ENCODE measurements around the gene TTC21A. TPM values are rescaled to one million over a fixed set of nuclear protein-coding genes. Genes with fewer than 3 reads are reported as not detected.

The TTC21A gene
- total RNA-seq, 1 donor from 2014 or later: 8.8 TPM

DNA sequence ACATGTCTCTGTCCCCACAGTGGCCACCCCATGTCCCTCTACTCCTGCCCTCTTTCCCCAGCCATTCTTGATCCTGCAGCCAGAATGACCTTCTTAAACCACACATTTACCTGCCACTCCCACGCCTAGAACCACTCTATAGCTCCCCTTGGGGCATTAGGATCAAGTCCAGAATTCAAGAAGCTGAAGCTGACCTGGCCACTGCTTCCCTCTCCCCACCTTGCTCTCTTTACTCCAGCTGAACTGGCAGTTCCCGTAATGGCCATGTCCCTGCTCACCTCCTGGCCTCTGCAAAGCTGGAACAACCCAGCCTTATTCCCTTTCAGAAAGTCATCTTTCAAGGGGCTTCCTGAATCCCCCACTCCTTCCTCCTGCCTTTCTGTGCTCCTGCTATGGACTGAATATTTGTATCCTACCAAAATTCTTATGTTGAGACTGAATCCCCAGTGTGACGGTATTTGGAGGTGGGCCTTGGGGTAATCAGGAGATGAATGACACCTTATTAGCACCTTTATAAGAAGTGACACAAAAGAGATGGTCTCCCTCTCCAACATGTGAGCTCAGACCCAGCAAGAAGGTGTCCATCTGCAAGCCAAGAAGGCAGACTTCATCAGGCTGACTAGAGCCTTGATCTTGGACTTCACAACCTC lies 42.1 kb downstream of the TTC21A start:
- Histone ChIP-seq H3K4me1 (peaks cover 78% of the 10 kb centered on the region), H3K27me3 (no peaks in the 10 kb centered on the region), H3K27ac (peak overlapping the region; percentile 100), H3K36me3 (peaks cover 0 to 19% of the 10 kb centered on the region in 2 donors), H3K9me3 (no peaks in the 10 kb centered on the region), H3K4me3 (peak overlapping the region in 1 of 2 donors; percentile 89)
- TF ChIP-seq POLR2A (IDR thresholded peaks at IDR 0.05) (no peak), POLR2AphosphoS5 (IDR thresholded peaks at IDR 0.05; ENCODE audit: insufficient read depth in 1 of 2, low read depth in 1 of 2) (no peak)
- intact Hi-C loops (cut with DNase I): loop anchor here (5.0 kb wide), 1 partner anchor 42 kb away; the partner anchor contains the start of genes GORASP1 and TTC21A
- no peak for DNase-seq (ENCODE audit: extremely low spot score in 2 of 2)

DNA sequence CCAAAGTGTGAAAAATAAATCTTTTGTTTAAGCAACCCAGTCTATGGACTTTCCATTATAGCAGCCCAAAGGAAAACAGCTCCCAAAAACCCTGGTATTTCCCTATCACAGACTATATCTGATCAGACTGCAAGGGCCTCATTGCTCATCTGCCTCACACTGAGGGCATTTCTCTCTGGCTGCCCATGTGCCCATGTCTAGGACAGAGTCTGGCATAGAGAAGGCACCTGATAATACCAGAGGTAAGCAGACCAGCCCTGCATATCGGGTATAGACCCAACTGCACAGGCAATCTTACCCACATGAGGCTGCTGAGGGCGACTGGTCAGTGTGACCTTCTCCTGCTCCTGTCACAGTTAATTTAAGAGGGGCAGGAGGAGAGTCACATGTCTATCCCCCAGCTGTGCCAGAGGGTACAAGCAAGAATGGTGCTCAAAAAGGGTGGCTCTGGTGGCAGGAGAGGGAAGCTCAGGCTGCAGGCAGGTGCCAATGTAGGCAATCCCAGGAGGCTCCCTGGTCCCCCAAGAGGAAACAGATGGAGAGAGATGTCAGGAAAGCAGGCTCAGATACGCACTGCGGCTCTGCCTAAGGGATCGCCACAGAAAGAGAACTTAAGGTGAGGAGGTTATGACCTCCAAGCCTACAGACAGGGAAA lies 42.8 kb downstream of the TTC21A start:
- no peaks in the 10 kb centered on the region for H3K9me3 ChIP-seq
- intact Hi-C loops (cut with DNase I): no loop called here
- H3K4me1 ChIP-seq: peaks cover 81% of the 10 kb centered on the region
- H3K36me3 ChIP-seq: peaks cover 0 to 12% of the 10 kb centered on the region in 2 donors
- H3K27ac ChIP-seq: peak overlapping the region; percentile 100
- DNase-seq (ENCODE audit: extremely low spot score in 2 of 2): no peak
- H3K27me3 ChIP-seq: no peaks in the 10 kb centered on the region
- H3K4me3 ChIP-seq: peak overlapping the region; percentile 89 to 95
- TF ChIP-seq POLR2A (IDR thresholded peaks at IDR 0.05): no peak
- TF ChIP-seq CTCF (IDR thresholded peaks at IDR 0.05): no peak
- no peak for TF ChIP-seq POLR2AphosphoS5 (IDR thresholded peaks at IDR 0.05; ENCODE audit: insufficient read depth in 1 of 2, low read depth in 1 of 2)

- Histone ChIP-seq H3K27me3 (no peaks in the 10 kb centered on the region), H3K9me3 (no peaks in the 10 kb centered on the region), H3K27ac (peak overlapping the region; percentile 100), H3K36me3 (peaks cover 0 to 5% of the 10 kb centered on the region in 2 donors), H3K4me3 (peak overlapping the region; percentile 89 to 95), H3K4me1 (peaks cover 76% of the 10 kb centered on the region)
- peak; percentile 54 to 63 for TF ChIP-seq POLR2AphosphoS5 (IDR thresholded peaks at IDR 0.05; ENCODE audit: insufficient read depth in 1 of 2, low read depth in 1 of 2)
- no peak for TF ChIP-seq CTCF (IDR thresholded peaks at IDR 0.05)
- DNase-seq (ENCODE audit: extremely low spot score in 2 of 2): peak in 1 of 2 donors; percentile 97
- intact Hi-C loops (cut with DNase I): no loop called here
Measured at GRCh38 chr3:39150803-39151631, 43.5 kb downstream of the TTC21A start.

- no peak for TF ChIP-seq POLR2AphosphoS5 (IDR thresholded peaks at IDR 0.05; ENCODE audit: insufficient read depth in 1 of 2, low read depth in 1 of 2)
- TF ChIP-seq POLR2A (IDR thresholded peaks at IDR 0.05): no peak
- TF ChIP-seq CTCF (IDR thresholded peaks at IDR 0.05): no peak
- H3K4me3 ChIP-seq: peak overlapping the region; percentile 89 to 95
- H3K36me3 ChIP-seq: no peaks in the 10 kb centered on the region
- peaks cover 47% of the 10 kb centered on the region for H3K4me1 ChIP-seq
- no peaks in the 10 kb centered on the region for H3K9me3 ChIP-seq
- H3K27me3 ChIP-seq: no peaks in the 10 kb centered on the region
- no peak for DNase-seq (ENCODE audit: extremely low spot score in 2 of 2)
- H3K27ac ChIP-seq: peak overlapping the region; percentile 100
- intact Hi-C loops (cut with DNase I): no loop called here
Measured at GRCh38 chr3:39153977-39154279, 46.4 kb downstream of the TTC21A start.

DNA sequence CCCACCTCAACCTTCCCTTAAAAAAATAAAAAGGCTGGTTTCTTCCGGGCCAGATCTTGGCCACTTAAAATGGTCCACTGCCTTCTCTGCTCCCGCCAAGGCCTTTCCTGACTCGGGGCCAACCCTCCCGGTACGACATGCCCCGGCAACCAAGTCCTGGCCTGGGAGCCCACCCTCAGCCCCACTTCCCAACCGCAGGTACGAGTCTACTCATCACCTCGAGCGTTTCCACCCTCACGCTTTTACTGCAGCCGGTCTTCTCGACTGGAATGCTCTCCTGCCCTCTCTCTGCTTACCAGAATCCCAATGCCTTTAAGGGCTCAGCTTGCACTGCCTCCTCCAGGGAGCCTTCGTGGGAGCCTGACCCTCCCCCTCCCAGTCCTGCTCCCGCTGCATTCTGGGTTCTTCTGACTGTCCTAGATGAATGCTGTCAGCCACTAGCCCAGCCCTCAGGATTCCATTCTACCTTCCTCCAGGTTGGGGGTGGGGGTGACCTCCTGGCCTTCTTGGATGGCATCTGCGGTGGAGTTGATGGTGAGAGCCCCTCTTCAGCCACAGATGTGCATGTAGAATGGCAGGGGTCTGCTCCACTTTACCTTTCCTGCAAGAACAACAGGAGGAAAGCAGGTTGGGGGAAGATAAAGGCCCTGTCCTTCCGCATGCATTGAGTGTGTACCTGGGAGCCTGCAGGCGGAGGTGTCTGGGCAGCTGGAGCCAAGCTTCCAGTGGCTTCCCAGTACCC lies 47.0 kb downstream of the TTC21A start:
- DNase-seq (ENCODE audit: extremely low spot score in 2 of 2): no peak
- H3K27ac ChIP-seq: peak overlapping the region; percentile 100
- peak overlapping the region in 1 of 2 donors; percentile 95 for H3K4me3 ChIP-seq
- no peaks in the 10 kb centered on the region for H3K27me3 ChIP-seq
- H3K36me3 ChIP-seq: no peaks in the 10 kb centered on the region
- intact Hi-C loops (cut with DNase I): no loop called here
- peaks cover 42% of the 10 kb centered on the region for H3K4me1 ChIP-seq
- H3K9me3 ChIP-seq: no peaks in the 10 kb centered on the region
- TF ChIP-seq CTCF (IDR thresholded peaks at IDR 0.05): no peak
- TF ChIP-seq POLR2A (IDR thresholded peaks at IDR 0.05): no peak
- no peak for TF ChIP-seq POLR2AphosphoS5 (IDR thresholded peaks at IDR 0.05; ENCODE audit: insufficient read depth in 1 of 2, low read depth in 1 of 2)

Measured in vagina (tissue), 2 donors.